Measurements from ENCODE around the gene PDE8B. TPM values are rescaled to one million over a fixed set of nuclear protein-coding genes. Genes with fewer than 3 reads are reported as not detected.

PDE8B gene
- total RNA-seq, 1 donor from 2014 or later: 0.33 TPM

GRCh38 chr5:77328930-77329647, 118.6 kb downstream of the PDE8B start:
- Histone ChIP-seq H3K36me3 (ENCODE audit: control insufficient read depth, insufficient read depth, low read length) (no peaks in the 10 kb centered on the region), H3K4me3 (ENCODE audit: low read depth, low read length) (no peak overlapping the region), H3K27me3 (ENCODE audit: control insufficient read depth, insufficient read depth, low read length) (no peaks in the 10 kb centered on the region)
- no peak for TF ChIP-seq CTCF (IDR thresholded peaks at IDR 0.05; ENCODE audit: insufficient read depth, low read length, poor library complexity, severe bottlenecking)
- no peak for DNase-seq (ENCODE audit: low read depth)

GRCh38 chr5:77329664-77330430, 119.4 kb downstream of the PDE8B start:
- Histone ChIP-seq H3K4me3 (ENCODE audit: low read depth, low read length) (no peak overlapping the region), H3K27me3 (ENCODE audit: control insufficient read depth, insufficient read depth, low read length) (no peaks in the 10 kb centered on the region), H3K36me3 (ENCODE audit: control insufficient read depth, insufficient read depth, low read length) (no peaks in the 10 kb centered on the region)
- no peak for DNase-seq (ENCODE audit: low read depth)
- TF ChIP-seq CTCF (IDR thresholded peaks at IDR 0.05; ENCODE audit: insufficient read depth, low read length, poor library complexity, severe bottlenecking): no peak

- TF ChIP-seq CTCF (IDR thresholded peaks at IDR 0.05; ENCODE audit: insufficient read depth, low read length, poor library complexity, severe bottlenecking): no peak
- no peaks in the 10 kb centered on the region for H3K36me3 ChIP-seq (ENCODE audit: control insufficient read depth, insufficient read depth, low read length)
- H3K27me3 ChIP-seq (ENCODE audit: control insufficient read depth, insufficient read depth, low read length): no peaks in the 10 kb centered on the region
- H3K4me3 ChIP-seq (ENCODE audit: low read depth, low read length): no peak overlapping the region
- no peak for DNase-seq (ENCODE audit: low read depth)
Observed at GRCh38 chr5:77333036-77333435, 122.6 kb downstream of the PDE8B start.

GRCh38 chr5:77333451-77334123, 123.1 kb downstream of the PDE8B start:
- no peak for DNase-seq (ENCODE audit: low read depth)
- Histone ChIP-seq H3K36me3 (ENCODE audit: control insufficient read depth, insufficient read depth, low read length) (no peaks in the 10 kb centered on the region), H3K4me3 (ENCODE audit: low read depth, low read length) (no peak overlapping the region), H3K27me3 (ENCODE audit: control insufficient read depth, insufficient read depth, low read length) (no peaks in the 10 kb centered on the region)
- no peak for TF ChIP-seq CTCF (IDR thresholded peaks at IDR 0.05; ENCODE audit: insufficient read depth, low read length, poor library complexity, severe bottlenecking)

- Histone ChIP-seq H3K27me3 (ENCODE audit: control insufficient read depth, insufficient read depth, low read length) (no peaks in the 10 kb centered on the region), H3K36me3 (ENCODE audit: control insufficient read depth, insufficient read depth, low read length) (no peaks in the 10 kb centered on the region), H3K4me3 (ENCODE audit: low read depth, low read length) (no peak overlapping the region)
- no peak for TF ChIP-seq CTCF (IDR thresholded peaks at IDR 0.05; ENCODE audit: insufficient read depth, low read length, poor library complexity, severe bottlenecking)
- DNase-seq (ENCODE audit: low read depth): no peak
Observed at GRCh38 chr5:77337246-77337645, 126.8 kb downstream of the PDE8B start.

Data from kidney epithelial cell (primary cell).